Measurements from ENCODE around the gene EXOC8.

The EXOC8 gene

DNA sequence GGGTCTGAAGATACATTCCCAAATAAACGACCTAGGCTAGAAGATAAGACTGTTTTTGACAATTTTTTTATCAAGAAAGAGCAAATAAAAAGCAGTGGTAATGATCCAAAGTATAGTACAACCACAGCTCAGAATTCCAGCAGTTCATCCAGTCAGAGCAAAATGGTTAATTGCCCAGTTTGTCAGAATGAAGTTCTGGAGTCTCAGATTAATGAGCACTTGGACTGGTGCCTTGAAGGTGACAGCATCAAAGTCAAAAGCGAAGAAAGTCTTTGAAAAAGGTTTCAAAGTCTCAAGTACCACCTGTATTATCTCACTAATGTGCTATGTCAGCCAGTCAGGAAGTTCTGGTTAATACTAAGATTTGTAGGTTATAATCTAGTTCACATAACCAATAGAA is 15.4 kb upstream of the EXOC8 start:
- in situ Hi-C loops (cut with MboI; ENCODE audit: low sequenced_read_pairs) = no loop called here

DNA sequence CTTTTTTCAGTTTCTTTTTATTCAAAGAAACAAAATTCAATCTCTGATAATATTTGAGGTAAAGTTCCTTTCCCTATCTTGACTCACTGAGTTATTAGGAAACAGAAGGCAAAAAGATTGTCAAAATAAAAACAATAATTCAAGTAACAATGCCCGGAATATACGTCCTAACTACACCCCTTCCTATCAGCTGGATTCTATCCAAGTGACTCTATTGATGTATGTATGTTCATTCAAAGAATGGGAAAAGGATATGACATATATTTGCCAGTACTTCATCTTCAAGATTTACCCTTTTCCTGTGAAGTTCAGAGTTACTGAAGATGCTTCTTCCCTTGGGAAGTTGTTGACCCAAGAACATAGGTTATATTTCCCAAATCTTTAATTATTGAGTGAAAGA is 14.2 kb upstream of the EXOC8 start:
- in situ Hi-C loops (cut with MboI; ENCODE audit: low sequenced_read_pairs) = no loop called here

DNA sequence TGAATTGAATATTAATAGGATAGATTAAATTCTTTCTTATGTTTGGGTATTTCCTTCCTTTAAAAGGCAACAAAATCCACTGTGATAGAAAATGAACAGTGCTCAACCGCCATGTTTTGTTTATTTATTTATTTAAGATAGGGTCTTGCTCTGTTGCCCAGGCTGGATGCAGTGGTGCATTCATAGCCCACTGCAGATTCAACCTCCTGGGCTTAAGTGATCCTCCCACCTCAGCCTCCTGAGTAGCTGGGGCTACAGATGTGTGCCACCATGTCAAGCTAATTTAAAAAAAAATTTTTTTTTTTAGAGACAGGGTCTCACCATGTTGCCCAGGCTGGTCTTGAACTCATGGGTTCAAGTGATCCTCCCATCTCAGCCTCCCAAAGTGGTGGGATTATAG is 11.2 kb upstream of the EXOC8 start:
- in situ Hi-C loops (cut with MboI; ENCODE audit: low sequenced_read_pairs) = loop anchor here (10.0 kb wide), 1 partner anchor 236 kb away; no protein-coding TSS in a partner anchor

DNA sequence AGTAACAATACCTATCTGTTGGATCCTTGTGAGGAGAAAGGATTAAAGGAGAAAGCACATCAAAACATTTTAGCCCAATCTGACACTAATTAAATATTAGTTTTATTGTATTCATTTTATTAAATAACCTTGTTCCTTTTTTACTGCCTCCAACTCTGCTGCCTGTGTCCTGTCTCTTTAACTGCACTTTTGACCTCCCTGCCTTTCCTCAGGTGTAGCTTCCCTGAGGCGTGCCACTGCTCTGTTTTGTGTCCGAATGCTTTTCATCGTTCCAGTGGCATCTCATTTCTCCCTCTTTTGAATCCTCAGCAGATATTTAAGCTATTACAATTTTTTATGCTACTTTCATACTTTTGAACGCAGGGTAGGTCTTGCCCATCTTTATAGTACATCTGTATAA is 10.8 kb upstream of the EXOC8 start:
- in situ Hi-C loops (cut with MboI; ENCODE audit: low sequenced_read_pairs) = loop anchor here (10.0 kb wide), 1 partner anchor 236 kb away; no protein-coding TSS in a partner anchor

- in situ Hi-C loops (cut with MboI; ENCODE audit: low sequenced_read_pairs) = loop anchor here (10.0 kb wide), 1 partner anchor 237 kb away; no protein-coding TSS in a partner anchor
These were observed 10.3 kb upstream of the EXOC8 start for GRCh38 chr1:231347961-231348360.

DNA sequence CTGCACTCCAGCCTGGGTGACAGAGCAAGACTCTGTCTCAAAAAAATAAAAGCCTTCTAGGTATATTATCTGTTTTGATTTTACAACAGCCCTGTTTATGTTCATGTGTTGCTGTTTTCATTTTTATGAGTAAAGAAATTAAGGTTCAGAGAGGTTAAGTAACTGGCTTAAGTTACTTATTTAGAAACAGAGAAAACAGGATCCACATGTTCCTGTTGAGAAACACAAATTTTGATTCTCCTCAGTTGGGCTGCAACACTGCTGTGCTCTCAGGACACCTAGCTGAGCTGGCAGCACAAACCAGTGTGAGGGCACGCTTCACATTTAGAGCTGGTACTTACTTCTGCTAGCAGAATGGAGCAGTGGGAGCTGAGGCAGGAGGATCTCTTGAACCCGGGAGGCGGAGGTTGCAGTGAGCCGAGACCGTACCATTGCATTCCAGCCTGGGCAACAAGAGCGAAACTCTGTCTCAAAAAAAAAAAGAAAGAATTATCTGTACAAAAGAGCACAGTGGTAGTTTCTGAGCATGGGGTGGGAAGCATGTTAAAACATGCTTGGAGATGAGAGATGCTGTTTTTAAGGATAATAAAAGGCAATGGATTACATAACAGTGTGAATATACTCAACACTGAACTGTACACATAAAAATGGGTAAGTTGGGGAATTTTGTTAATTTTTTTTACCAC is 2.8 kb upstream of the EXOC8 start:
- in situ Hi-C loops (cut with MboI; ENCODE audit: low sequenced_read_pairs) = loop anchor here (10.0 kb wide), 1 partner anchor 244 kb away; no protein-coding TSS in a partner anchor

GRCh38 chr1:231338270-231339128 is 847 bp upstream of the EXOC8 start, which contains the start of gene SPRTN:
SPRTN (plus strand) TSS chr1:231338293; CDS start chr1:231338384, 91 bp downstream.
- in situ Hi-C loops (cut with MboI; ENCODE audit: low sequenced_read_pairs) = no loop called here

DNA sequence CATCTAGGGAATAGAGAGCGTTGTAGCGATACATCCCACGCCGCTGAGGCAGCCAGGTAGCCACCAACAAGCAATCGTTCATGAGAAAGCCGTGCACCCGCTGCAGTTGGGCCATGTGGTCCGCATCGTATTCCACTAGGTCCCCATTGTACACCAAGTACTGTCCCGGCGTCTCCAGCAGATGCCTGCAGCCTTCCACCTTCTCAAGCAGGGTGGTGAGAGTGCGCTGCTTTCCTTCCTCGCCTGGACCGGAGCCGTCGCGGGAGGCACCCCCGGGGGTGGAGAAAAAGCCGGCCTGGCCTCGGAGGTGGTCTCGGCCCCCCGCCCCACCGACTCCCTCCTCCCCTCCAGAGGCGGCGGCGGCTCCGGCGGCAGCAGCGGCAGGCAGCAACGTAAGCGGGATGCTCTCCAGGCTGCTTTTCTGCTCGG is 595 bp downstream of the EXOC8 start:
- in situ Hi-C loops (cut with MboI; ENCODE audit: low sequenced_read_pairs) = no loop called here

- in situ Hi-C loops (cut with MboI; ENCODE audit: low sequenced_read_pairs) = no loop called here
These were observed 1.7 kb downstream of the EXOC8 start for GRCh38 chr1:231335663-231336602.

GRCh38 chr1:231334952-231335351 is 2.7 kb downstream of the EXOC8 start:
- in situ Hi-C loops (cut with MboI; ENCODE audit: low sequenced_read_pairs) = no loop called here

DNA sequence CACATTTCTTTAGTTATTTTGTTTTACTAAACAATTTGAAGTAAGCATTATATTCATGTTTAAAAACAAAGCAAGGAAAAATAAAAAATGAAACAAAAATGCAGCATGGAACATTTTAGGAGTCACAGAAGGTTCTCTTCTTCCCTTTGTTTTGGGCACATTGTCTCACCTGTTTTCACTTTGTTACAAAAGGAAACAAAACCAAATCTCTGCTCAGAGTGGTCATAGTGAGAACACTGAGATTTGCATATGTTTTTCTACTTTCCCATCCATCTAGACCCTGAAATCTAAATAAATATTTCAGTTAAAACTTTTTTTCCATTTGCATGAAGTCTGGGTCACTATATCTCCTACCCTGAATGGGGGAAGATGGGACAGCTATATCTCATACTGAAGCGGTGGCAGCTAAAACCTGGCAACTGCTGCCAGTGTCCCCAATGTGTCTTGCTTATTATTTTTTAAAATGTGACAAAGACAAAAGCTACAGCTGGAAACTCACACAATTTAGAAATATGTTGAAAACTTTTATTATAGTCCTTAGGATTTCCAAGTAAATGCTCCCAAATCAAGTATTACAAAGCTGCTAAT is 3.5 kb downstream of the EXOC8 start:
- in situ Hi-C loops (cut with MboI; ENCODE audit: low sequenced_read_pairs) = no loop called here

GRCh38 chr1:231332761-231333160 is 4.9 kb downstream of the EXOC8 start:
- in situ Hi-C loops (cut with MboI; ENCODE audit: low sequenced_read_pairs) = no loop called here

GRCh38 chr1:231329483-231329882 is 8.2 kb downstream of the EXOC8 start:
- in situ Hi-C loops (cut with MboI; ENCODE audit: low sequenced_read_pairs) = no loop called here

DNA sequence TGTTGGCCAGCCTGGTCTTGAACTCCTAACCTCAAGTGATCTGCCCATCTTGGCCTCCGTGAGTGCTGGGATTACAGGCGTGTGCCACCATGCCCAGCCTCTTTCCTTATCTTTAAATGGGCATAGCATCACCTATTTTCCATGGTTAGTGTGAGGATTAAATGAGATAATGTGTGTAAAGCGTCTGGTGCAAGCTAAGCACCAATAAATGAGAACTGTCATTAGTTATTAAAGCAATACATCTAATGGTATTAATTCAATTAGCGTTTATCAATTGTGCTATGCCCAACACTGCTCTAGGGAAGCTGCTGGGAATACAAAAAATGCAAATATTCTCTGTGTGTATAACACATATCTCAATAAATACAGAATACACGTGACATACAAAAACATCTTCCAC is 10.0 kb downstream of the EXOC8 start:
- in situ Hi-C loops (cut with MboI; ENCODE audit: low sequenced_read_pairs) = no loop called here

DNA sequence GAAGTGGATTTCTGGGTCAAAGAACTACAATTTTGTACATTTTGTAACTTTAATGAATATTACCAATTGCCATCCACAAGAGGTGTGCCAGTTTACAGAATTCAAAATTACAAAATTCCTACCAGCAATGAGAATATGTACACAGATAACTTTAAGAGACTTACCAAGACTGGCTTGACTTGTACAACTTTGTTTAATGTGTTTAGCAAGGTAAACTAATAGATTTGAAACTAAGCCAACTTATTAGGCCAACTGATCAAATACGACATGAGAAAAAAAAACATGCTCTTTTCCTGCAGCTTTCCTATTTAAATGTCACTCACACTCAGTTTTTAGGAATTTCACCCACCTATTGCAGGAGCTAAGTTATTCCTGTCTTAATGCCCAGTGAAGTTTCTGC is 11.4 kb downstream of the EXOC8 start:
- in situ Hi-C loops (cut with MboI; ENCODE audit: low sequenced_read_pairs) = no loop called here

DNA sequence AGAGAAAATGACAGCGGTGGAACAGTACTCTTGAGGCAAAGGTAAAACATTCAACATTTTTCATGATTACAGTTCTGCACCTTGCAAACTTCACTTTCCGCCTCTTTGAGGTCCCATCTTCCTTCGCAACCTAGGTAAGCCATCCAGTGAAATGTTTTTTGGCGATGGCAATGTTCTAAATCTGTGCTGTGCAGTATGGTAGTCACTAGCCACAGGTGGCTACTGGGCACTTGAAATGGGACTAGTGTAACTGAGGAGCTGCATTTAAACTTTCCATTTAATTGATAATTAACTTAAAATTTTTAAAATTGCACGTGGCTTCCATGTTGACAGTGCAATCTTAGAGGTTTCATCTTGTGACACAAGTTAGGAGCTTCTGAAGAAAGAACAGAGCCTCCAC is 13.0 kb downstream of the EXOC8 start:
- in situ Hi-C loops (cut with MboI; ENCODE audit: low sequenced_read_pairs) = no loop called here

DNA sequence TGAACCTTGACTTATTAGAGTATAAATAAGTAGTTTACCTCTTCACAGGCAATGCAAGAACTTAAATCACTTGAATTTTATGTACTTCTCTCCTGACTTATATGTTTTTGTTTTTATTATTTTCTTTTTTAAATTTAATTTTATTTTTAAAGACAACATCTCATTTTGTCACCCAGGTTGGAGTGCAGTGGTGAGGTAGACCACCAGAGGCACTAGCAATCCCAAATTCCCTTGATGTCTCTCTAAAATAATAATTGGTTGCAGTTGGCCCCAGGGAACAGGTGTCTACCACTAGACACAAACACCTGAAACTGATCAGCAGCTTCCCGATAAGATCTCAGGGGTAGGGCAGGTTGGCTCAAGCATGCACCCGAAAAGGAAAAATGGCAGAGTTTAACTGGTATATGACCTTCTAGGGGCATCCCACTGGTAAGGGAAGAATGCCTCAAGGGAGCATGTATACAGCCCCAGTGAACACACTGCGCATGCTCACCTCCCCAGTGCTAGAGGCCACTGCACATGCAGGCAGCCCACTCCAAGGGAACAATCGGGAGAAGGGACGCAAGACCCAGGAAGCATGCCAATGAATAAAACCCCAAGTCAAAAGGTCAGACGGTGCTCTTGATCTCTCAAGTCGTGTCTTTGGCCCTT is 14.6 kb downstream of the EXOC8 start:
- in situ Hi-C loops (cut with MboI; ENCODE audit: low sequenced_read_pairs) = no loop called here

DNA sequence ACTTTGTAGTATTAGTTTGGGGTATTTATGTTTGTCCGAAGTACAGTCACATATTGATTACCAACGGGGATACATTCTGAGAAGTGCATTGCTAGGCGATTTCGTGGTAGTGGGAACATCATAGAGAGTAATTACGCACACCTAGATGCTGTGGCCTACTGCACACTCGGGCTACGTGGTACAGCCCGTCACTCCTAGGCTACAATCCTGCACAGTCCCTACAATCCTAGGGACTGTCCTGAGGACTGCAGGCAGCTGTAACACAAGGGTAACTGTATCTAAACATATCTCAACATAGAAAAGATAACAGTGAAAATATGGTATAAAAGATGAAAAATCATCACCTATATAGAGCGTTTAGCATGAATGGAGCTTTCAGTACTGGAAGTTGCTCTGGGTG is 18.6 kb downstream of the EXOC8 start:
- in situ Hi-C loops (cut with MboI; ENCODE audit: low sequenced_read_pairs) = no loop called here

DNA sequence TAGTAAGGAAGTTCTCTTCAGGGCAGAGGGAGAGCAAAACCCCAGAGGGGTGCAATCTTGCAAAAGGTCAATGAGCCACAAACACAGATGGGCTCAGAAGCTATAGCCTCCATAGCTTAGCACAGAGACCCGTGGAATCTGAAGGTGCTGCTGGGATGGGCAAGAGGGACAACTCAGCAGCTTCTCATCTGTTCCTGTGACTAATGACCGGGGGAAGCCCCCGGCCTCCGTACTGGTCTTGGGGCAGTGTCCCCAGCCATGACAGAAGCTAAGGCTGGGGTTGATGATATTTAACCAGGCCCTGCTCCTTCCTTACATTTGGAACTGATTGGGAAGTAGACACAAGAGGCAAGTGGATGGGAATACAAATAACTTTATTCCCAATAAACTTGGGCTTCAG is 19.1 kb downstream of the EXOC8 start:
- in situ Hi-C loops (cut with MboI; ENCODE audit: low sequenced_read_pairs) = no loop called here

- in situ Hi-C loops (cut with MboI; ENCODE audit: low sequenced_read_pairs) = no loop called here
These were observed 19.7 kb downstream of the EXOC8 start for GRCh38 chr1:231318015-231318355.

Measured in HL-60/S4 treated with phorbol 12-myristate 13-acetate at 8.2 ng/mL for 4 days and 3 days (cell line).